NT2/D1 (cell line): ENCODE measurements around the gene IRAK2.

Experiments
- SUZ12 ChIP-seq: IDR thresholded peaks from 2 replicates; pipeline ENCODE4 v1.6.1; 2011; ENCODE audit not compliant: insufficient read length, insufficient read depth; ENCODE audit errors: extremely low read depth
- YY1 ChIP-seq: IDR thresholded peaks from 2 replicates; pipeline ENCODE4 v1.6.1; 2011; ENCODE audit not compliant: insufficient read length, insufficient read depth

DNA sequence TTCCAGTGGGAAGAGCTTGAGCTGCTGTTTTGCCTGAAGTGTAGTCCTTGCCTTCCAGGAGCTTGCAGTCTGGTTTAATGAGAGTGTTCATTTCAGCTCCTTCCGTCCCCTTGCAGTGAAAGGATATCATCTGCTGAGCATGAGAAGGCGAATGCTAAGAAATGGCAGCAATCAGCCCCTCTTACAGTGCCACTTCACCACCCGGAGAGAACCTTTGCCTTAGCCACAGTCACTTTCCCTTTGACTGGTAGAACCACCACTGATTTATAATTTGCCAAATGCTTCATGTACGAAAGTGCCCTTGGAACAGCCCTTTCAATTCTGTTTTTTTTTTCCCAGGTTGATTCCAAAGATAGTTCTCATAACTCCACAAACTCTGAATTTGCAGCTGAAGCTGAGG is 95.1 kb downstream of the IRAK2 start:
- TF ChIP-seq SUZ12 (no peak), YY1 (no peak)
